ENCODE data around the gene UAP1L1. TPM values are rescaled to one million over a fixed set of nuclear protein-coding genes. Genes with fewer than 3 reads are reported as not detected.
"Not testable (repeated sequence)": the region's sequence is repeated elsewhere in the genome, so short reads cannot be mapped to it uniquely, and the experiment has no call there.

Gene UAP1L1
- total RNA-seq, 1 donor from 2014 or later = 0.57 TPM

DNA sequence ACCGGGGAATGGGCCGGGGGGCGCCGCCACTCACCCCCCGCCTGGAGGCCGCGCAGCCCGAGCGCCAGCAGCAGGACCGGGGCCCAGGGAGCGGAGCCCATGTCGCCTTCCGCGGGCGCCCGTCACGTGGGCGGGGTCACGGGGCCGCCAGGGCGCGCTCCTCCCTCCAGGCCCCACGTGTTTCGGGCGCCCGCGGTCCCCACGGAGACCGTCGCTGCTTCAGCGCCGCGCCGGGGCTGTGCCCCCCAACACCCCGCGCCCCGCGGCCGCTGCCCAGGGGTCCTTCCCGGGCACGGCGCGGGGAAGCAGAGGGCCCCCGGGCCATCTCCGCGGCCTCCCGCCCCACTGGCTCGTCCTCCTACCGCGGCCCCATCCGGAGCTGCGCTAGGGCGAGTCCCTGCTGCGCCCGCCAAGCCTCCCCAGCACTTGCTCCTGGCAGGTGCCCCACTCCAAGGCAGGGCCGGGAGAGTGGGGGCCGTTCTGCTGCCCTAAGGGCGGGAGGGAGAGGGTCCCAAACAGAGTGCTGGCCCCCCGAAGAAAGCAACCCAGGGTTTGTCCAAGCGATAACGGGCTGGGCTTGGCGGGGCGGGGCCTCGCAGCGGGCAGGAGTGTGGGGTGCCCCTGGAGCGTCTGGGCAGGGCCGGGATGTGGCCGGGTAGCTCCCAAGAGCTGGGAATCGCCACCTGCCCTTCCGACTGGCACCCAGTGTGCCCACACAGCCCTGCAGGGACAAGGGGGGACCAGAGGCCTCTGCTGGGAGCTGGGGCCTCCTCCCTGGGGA is 37.5 kb downstream of the UAP1L1 start, which contains the start of gene DPP7:
TSS of gene DPP7 (minus strand) at position 121 of the 781 bp plus-strand sequence. CDS start at position 101, 20 bp downstream.
- Mint-ChIP-seq H3K27ac (no peak within 1 kb of the TSS), H3K4me1 (ENCODE audit: low read depth) (peaks cover 9% of the 10 kb centered on the region), H3K9me3 (ENCODE audit: low read depth) (no peaks in the 10 kb centered on the region), H3K36me3 (ENCODE audit: insufficient read depth) (peaks cover 3% of the 10 kb centered on the region), H3K4me3 (ENCODE audit: low read depth) (no peak within 1 kb of the TSS), H3K27me3 (peaks cover 29% of the 10 kb centered on the region)
- TF ChIP-seq CTCF (IDR thresholded peaks at IDR 0.05; ENCODE audit: unreplicated experiment) = no peak
- DNase-seq (ENCODE audit: low spot score, unreplicated experiment) = no peak

DNA sequence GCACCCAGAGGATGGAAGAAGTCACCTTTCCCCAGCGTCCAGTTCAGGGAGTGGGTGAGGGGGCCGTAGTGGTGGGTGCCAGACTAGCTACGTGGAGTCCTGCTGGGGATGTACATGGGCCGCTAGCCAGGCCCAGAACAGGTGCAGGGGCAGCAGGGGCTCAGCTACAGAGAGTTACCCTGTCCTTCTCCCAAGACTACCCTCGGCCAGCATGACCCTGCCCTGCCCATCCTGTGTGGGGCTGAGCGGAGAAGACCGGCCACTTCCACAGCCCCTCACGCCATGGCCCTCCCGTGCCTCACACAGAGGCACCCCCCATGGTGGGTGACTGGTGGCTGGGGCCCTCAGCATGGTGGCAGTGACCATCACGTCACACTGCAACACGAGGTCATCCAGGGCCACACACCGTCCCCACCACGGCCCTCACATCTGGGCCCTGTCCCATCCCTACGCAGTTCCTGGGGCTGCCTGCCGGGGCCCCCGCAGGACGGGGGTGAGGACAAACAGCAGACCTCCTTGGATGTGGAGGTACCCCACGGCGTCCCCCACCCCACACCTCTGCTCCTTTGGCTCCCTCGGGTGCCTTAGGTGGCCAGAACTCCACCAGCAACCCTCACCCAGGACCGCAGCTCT is 38.2 kb downstream of the UAP1L1 start:
- H3K4me1 Mint-ChIP-seq (ENCODE audit: low read depth) = peaks cover 9% of the 10 kb centered on the region
- TF ChIP-seq CTCF (IDR thresholded peaks at IDR 0.05; ENCODE audit: unreplicated experiment) = no peak
- no peak overlapping the region for H3K4me3 Mint-ChIP-seq (ENCODE audit: low read depth)
- peaks cover 29% of the 10 kb centered on the region for H3K27me3 Mint-ChIP-seq
- H3K27ac Mint-ChIP-seq = no peak overlapping the region
- H3K36me3 Mint-ChIP-seq (ENCODE audit: insufficient read depth) = peaks cover 3% of the 10 kb centered on the region
- DNase-seq (ENCODE audit: low spot score, unreplicated experiment) = no peak
- no peaks in the 10 kb centered on the region for H3K9me3 Mint-ChIP-seq (ENCODE audit: low read depth)

DNA sequence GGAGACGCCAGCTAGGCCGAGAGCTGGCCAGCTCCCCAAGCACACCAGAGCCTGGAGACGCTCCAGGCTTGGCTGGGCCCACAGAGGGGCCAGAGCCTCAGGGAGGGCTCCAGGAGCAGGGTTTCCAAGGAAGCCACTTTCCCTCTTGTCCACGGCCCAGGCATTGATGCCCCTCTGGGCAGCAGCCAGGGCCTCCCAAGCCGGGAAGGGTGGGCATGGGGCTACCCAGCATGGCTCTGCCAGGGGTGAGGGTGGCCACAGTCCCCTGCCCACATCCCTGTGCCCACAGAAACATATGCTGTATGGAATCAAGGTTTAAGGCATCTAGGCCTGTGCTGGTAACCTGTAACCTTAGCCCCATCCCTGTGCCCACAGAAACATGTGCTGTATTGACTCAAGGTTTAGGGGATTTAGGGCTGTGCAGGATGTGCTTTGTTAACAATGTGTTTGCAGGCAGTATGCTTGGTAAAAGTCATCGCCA is 38.8 kb downstream of the UAP1L1 start:
- peaks cover 1% of the 10 kb centered on the region for H3K36me3 Mint-ChIP-seq (ENCODE audit: insufficient read depth)
- no peaks in the 10 kb centered on the region for H3K9me3 Mint-ChIP-seq (ENCODE audit: low read depth)
- no peak for DNase-seq (ENCODE audit: low spot score, unreplicated experiment)
- TF ChIP-seq CTCF (IDR thresholded peaks at IDR 0.05; ENCODE audit: unreplicated experiment) = no peak
- H3K27ac Mint-ChIP-seq = no peak overlapping the region
- H3K4me1 Mint-ChIP-seq (ENCODE audit: low read depth) = peaks cover 9% of the 10 kb centered on the region
- H3K27me3 Mint-ChIP-seq = peaks cover 29% of the 10 kb centered on the region
- no peak overlapping the region for H3K4me3 Mint-ChIP-seq (ENCODE audit: low read depth)

DNA sequence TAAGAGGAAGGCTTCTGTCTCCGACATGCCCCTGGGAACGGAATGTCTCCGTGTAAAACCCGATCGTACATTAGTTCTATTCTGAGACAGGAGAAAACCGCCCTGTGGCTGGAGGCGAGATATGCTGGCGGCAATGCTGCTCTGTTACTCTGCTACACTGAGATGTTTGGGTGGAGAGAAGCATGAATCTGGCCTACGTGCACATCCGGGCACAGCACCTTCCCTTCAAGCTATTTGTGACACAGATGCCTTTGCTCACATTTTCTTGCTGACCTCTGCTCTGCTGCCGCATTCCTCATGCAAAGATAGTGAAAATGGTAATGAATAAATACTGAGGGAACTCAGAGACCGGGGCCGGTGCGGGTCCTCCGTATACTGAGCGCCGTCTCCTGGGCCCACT is 39.4 kb downstream of the UAP1L1 start:
- Mint-ChIP-seq H3K27ac (no peak overlapping the region), H3K9me3 (ENCODE audit: low read depth) (no peaks in the 10 kb centered on the region), H3K4me3 (ENCODE audit: low read depth) (no peak overlapping the region), H3K27me3 (peaks cover 29% of the 10 kb centered on the region), H3K4me1 (ENCODE audit: low read depth) (peaks cover 9% of the 10 kb centered on the region), H3K36me3 (ENCODE audit: insufficient read depth) (peaks cover 1% of the 10 kb centered on the region)
- DNase-seq (ENCODE audit: low spot score, unreplicated experiment) = no peak
- no peak for TF ChIP-seq CTCF (IDR thresholded peaks at IDR 0.05; ENCODE audit: unreplicated experiment)

DNA sequence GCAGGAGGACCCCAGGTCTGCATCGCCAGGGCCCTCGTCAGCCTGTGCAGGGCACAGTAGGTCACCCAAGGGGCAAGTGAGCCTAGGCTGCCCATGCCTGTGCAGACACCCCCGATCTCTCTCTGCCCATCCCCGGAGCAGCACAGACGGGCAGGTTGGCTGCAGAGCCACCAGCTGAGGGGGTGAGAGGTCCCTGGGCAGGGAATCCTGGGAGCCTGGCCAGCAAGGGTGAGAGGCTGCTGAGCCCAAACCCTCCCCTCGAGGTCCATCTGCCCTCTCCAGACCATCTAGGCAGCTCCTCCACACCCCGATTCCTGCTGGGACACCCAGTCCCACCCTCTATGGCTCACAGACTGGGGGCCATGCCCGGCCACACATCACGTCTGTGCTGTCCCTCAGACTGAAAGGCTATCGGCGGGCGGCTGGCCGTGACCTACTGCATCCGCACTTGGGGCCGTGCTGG is 40.0 kb downstream of the UAP1L1 start:
- Mint-ChIP-seq H3K4me1 (ENCODE audit: low read depth) (peaks cover 9% of the 10 kb centered on the region), H3K36me3 (ENCODE audit: insufficient read depth) (peaks cover 1% of the 10 kb centered on the region), H3K4me3 (ENCODE audit: low read depth) (no peak overlapping the region), H3K9me3 (ENCODE audit: low read depth) (no peaks in the 10 kb centered on the region), H3K27ac (no peak overlapping the region), H3K27me3 (peaks cover 29% of the 10 kb centered on the region)
- DNase-seq (ENCODE audit: low spot score, unreplicated experiment) = no peak
- TF ChIP-seq CTCF (IDR thresholded peaks at IDR 0.05; ENCODE audit: unreplicated experiment) = no peak

DNA sequence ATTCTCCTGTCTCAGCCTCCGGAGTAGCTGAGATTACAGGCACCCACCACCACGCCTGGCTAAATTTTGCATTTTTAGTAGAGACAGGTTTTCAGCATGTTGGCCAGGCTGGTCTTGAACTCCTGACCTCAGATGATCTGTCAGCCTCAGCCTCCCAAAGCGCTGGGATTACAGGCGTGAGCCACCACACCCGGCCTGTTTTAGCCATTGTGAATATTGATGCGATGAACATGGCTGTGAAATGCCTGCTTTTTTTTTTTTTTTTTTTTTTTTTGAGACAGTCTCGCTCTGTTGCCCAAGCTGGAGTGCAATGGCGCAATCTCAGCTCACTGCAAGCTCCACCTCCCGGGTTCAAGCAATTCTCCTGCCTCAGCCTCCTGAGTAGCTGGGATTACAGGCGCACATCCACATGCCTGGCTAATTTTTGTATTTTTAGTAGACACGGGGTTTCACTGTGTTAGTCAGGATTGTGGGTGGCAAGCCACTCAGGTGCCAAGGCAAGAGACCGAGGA is 40.8 kb downstream of the UAP1L1 start:
- H3K27ac Mint-ChIP-seq; DNase-seq (ENCODE audit: low spot score, unreplicated experiment); H3K9me3 Mint-ChIP-seq (ENCODE audit: low read depth); H3K36me3 Mint-ChIP-seq (ENCODE audit: insufficient read depth); H3K4me3 Mint-ChIP-seq (ENCODE audit: low read depth); H3K4me1 Mint-ChIP-seq (ENCODE audit: low read depth): not testable (repeated sequence)
- H3K27me3 Mint-ChIP-seq = peaks cover 24% of the 10 kb centered on the region

GRCh38 chr9:137121927-137122795 is 44.8 kb downstream of the UAP1L1 start:
- H3K4me1 Mint-ChIP-seq (ENCODE audit: low read depth); H3K27me3 Mint-ChIP-seq; H3K36me3 Mint-ChIP-seq (ENCODE audit: insufficient read depth); DNase-seq (ENCODE audit: low spot score, unreplicated experiment); H3K4me3 Mint-ChIP-seq (ENCODE audit: low read depth); H3K9me3 Mint-ChIP-seq (ENCODE audit: low read depth): not testable (repeated sequence)
- H3K27ac Mint-ChIP-seq = peak overlapping the region; percentile 9
